Naive B cell (primary cell): Measurements from ENCODE around the gene COG2. TPM values are rescaled to one million over a fixed set of nuclear protein-coding genes. Genes with fewer than 3 reads are reported as not detected.
"Not testable (repeated sequence)": the region's sequence is repeated elsewhere in the genome, so short reads cannot be mapped to it uniquely, and the experiment has no call there.

ENCODE experiments used
- ATAC-seq, 2 donors: fragments of 150-1000 bp; cut with Tn5 transposase; 2 replicates each; pipeline ENCODE4 v1.10.0; 2021; ENCODE audit warnings: low read depth in 2 of 2, mild to moderate bottlenecking in 2 of 2, moderate library complexity in 2 of 2
- DNase-seq: peaks from one replicate; pipeline ENCODE4 v3.0.0; 2022
- H3K27ac Mint-ChIP-seq, 6 donors: one replicate each; pipeline ENCODE4 v1.8.0; 2020 to 2022; ENCODE audit warnings: mild to moderate bottlenecking in 6 of 6, mixed read lengths in 6 of 6, moderate library complexity in 5 of 6, inconsistent platforms in 2 of 6
- H3K27me3 Mint-ChIP-seq, 3 donors: one replicate each; pipeline ENCODE4 v1.8.0; 2021 to 2022; ENCODE audit warnings: mixed read lengths in 3 of 3, mild to moderate bottlenecking in 1 of 3
- H3K36me3 Mint-ChIP-seq, 2 donors: one replicate each; pipeline ENCODE4 v1.8.0; 2020 to 2022; ENCODE audit warnings: mixed read lengths in 2 of 2, inconsistent platforms in 1 of 2, mild to moderate bottlenecking in 1 of 2
- H3K4me1 Mint-ChIP-seq, 3 donors: one replicate each; pipeline ENCODE4 v1.8.0; 2020 to 2022; ENCODE audit warnings: mixed read lengths in 3 of 3, inconsistent platforms in 1 of 3, mild to moderate bottlenecking in 1 of 3, moderate library complexity in 1 of 3
- H3K4me3 Mint-ChIP-seq, 8 donors: one replicate each; pipeline ENCODE4 v1.8.0; 2020 to 2022; ENCODE audit warnings: mild to moderate bottlenecking in 8 of 8, mixed read lengths in 8 of 8, moderate library complexity in 8 of 8, inconsistent platforms in 2 of 8
- H3K9me3 Mint-ChIP-seq, 7 donors: one replicate each; pipeline ENCODE4 v1.8.0; 2020 to 2022; ENCODE audit warnings: mixed read lengths in 7 of 7, mild to moderate bottlenecking in 5 of 7, inconsistent platforms in 2 of 7, moderate library complexity in 1 of 7
- polyA plus RNA-seq, 6 donors: library from polyadenylated mRNA; unstranded; fragments of 300-500 nt; fragmentation: Illumina TruSeq; gene quantifications; one replicate each; pipeline ENCODE4 v1.2.3, GENCODE V29; 2021; ENCODE audit warnings: low read depth in 6 of 6

COG2 gene
- polyA plus RNA-seq, 6 donors from 2014 or later: 23.6 to 39.7 (median 33.9) TPM

DNA sequence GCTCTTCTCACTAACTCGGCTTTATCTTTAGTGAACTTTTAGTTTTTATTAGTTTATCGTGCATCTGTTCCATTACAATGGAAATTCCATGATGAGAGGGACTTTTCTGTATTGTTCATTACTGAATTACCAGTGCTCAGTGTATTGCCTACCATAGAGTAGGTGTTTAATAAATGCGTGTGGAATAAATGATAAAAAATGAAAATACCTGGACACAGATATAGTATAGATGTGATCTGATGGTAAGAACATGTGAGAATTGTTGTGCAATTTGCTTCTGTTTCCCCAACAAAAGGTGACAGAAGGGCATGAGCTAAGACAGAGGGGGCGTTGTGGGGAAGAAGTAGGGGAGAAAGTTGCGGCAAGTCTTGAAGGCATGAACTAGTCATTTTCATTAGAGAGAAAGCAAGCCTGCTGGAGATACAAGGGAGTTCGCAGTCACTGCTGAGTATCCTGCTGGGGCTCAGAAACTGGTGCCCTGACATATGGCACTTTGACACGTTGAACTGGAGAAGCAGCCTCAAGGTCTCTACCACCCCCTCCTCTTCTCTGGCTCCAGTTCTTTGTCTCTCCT is 5.6 kb upstream of the COG2 start:
- Mint-ChIP-seq H3K27ac (no peak overlapping the region), H3K27me3 (peaks cover 28 to 51% (median 46%) of the 10 kb centered on the region in 3 donors), H3K9me3 (peaks cover 0 to 2% (median 0%) of the 10 kb centered on the region in 7 donors), H3K4me1 (peaks cover 2 to 6% (median 5%) of the 10 kb centered on the region in 3 donors), H3K36me3 (no peaks in the 10 kb centered on the region), H3K4me3 (no peak overlapping the region)
- DNase-seq (no peak), ATAC-seq (no peak)

DNA sequence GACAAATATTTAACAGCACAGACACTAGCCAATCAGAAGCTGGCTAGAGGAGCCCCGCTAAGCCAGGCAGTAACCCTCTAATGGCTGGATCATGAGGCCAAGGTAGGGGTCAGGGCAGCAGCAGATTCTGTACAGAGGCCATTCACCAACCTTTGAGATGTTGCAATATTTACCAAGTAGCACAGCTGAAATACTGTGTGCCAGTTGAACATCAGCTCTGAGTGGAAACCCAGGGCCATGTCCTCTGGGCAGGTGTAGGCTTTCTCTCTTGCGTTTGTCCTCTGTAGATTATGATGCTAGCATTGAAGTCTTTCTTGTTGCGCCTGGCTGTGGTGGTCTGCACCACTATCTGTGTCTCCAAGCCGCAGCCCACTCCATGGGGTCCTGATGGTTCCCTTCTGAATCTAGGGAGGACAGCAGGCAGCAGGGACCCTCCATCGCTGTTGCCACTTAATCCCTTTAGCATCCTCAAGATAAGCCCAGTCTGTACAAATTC is 2.5 kb upstream of the COG2 start:
- H3K4me3 Mint-ChIP-seq: peak overlapping the region in 1 of 8 donors; percentile 53
- no peaks in the 10 kb centered on the region for H3K36me3 Mint-ChIP-seq
- peaks cover 0 to 2% (median 0%) of the 10 kb centered on the region in 7 donors for H3K9me3 Mint-ChIP-seq
- ATAC-seq (no peak), DNase-seq (no peak)
- peaks cover 18 to 31% (median 19%) of the 10 kb centered on the region in 3 donors for H3K4me1 Mint-ChIP-seq
- H3K27ac Mint-ChIP-seq: no peak overlapping the region
- H3K27me3 Mint-ChIP-seq: peaks cover 28 to 51% (median 48%) of the 10 kb centered on the region in 3 donors

DNA sequence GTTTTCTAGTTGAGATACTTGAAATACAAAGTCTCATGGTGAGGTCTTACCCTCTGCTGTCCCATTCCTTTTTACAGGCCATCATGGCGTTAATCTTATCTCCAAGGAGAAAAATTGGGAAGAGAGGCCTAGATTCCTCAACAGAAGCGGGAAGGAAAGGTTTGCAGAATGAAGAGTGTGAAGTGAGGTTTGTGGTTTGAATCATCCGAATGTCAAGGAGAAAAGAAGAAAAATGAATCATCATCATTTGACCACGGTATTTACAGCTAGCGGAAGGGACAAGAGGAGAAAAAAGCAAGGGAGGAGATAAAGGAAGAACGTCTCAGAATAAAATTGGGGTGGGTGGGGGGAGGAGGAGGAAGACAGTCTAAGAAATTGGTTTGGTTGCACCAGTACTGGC is 935 bp upstream of the COG2 start:
- Mint-ChIP-seq H3K27ac (peak overlapping the region in 3 of 6 donors; percentile 2 to 86 (median 3)), H3K27me3 (peaks cover 23 to 44% (median 41%) of the 10 kb centered on the region in 3 donors)
- ATAC-seq: no peak

DNA sequence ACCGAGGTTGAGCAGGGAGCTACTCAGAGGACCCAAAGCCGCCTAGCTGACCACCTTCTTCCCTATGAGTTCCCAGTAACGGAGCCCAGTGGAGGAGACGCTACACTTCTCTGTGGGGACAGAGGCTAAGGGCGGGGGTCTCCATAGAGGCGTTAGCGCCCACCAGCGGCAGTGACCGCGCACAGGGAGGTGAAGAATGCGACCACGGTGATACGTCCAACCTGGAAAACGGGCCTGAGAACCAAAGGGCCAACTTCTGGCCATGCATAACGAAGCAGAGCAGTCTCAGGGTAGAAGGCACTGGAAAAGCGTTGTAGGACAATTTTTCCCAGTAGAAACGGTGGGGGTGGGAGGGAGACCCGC is 400 bp upstream of the COG2 start:
- peaks cover 19 to 39% (median 35%) of the 10 kb centered on the region in 3 donors for H3K27me3 Mint-ChIP-seq
- H3K36me3 Mint-ChIP-seq: peaks cover 6 to 12% of the 10 kb centered on the region in 2 donors
- DNase-seq (no peak), ATAC-seq (no peak)
- peak overlapping the region; percentile 73 to 99 (median 92) for H3K4me3 Mint-ChIP-seq
- peaks cover 31 to 45% (median 33%) of the 10 kb centered on the region in 3 donors for H3K4me1 Mint-ChIP-seq
- H3K9me3 Mint-ChIP-seq: peaks cover 0 to 2% (median 0%) of the 10 kb centered on the region in 7 donors
- H3K27ac Mint-ChIP-seq: peak overlapping the region in 1 of 6 donors; percentile 86

More for the DNA sequence above, 935 bp upstream of the COG2 start:
- Mint-ChIP-seq H3K9me3 (peaks cover 0 to 2% (median 0%) of the 10 kb centered on the region in 7 donors), H3K4me3 (peak overlapping the region in 6 of 8 donors; percentile 4 to 94 (median 83)), H3K4me1 (peaks cover 27 to 40% (median 27%) of the 10 kb centered on the region in 3 donors), H3K36me3 (peaks cover 5 to 7% of the 10 kb centered on the region in 2 donors)
- DNase-seq: no peak

DNA sequence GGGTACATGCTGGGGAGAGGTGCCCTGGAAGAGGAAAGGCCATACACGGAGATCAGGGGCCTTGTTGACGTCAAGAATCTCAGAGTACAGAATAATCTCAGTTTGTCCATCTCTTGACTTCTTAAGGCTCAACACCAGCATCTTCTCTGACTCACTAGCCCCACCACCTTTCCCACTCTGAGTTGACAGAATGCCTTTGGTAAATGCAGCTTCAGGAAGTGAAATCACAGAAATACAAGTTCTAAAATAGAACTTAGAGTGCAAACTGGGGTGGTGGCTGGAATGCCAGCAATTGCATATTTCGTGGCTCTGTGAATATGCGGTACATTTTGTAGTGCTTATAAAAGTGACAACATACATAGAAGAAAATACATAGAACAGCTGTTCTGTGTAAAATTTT is 1.6 kb downstream of the COG2 start:
- H3K4me3 Mint-ChIP-seq: peak overlapping the region; percentile 13 to 98 (median 88)
- DNase-seq: no peak
- H3K36me3 Mint-ChIP-seq: peaks cover 6 to 15% of the 10 kb centered on the region in 2 donors
- no peak for ATAC-seq
- H3K9me3 Mint-ChIP-seq: peaks cover 0 to 2% (median 0%) of the 10 kb centered on the region in 7 donors
- H3K27me3 Mint-ChIP-seq: peaks cover 4 to 20% (median 16%) of the 10 kb centered on the region in 3 donors
- H3K4me1 Mint-ChIP-seq: peaks cover 39 to 53% (median 41%) of the 10 kb centered on the region in 3 donors
- H3K27ac Mint-ChIP-seq: no peak overlapping the region

DNA sequence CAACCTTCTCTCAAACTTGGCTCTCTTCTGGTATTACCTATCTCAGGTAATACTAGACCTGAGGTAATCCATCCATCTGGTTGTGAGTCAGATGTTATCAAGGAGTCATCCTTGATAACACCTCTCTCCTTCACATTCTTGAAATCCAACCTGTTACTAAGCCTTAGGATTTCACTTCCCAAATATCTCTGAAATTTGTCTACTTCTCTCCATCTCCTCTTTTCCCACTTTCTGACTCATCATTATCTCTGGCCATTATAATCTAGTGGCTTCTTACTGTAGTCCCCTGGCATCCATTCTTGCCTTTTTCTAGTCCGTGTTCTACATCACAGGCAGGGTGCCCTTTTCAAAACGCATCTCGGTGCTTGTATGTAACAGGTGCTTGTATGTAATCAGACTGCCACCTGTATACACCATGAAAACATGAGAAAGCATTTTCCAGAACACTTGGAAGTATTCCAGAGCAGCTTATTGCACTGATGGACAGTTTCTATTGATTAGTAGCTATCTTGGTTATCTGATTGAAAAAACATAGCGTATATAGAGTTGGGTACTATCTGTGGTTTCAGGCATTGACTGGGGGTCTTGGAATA is 4.5 kb downstream of the COG2 start:
- DNase-seq (no peak), ATAC-seq (no peak)
- Mint-ChIP-seq H3K4me3 (peak overlapping the region in 3 of 8 donors; percentile 17 to 82 (median 78)), H3K27ac (peak overlapping the region in 1 of 6 donors; percentile 58), H3K27me3 (peaks cover 0 to under 1% (median 0%) of the 10 kb centered on the region in 3 donors), H3K36me3 (peaks cover 13 to 15% of the 10 kb centered on the region in 2 donors), H3K4me1 (peaks cover 49 to 67% (median 56%) of the 10 kb centered on the region in 3 donors), H3K9me3 (peaks cover 0 to 2% (median 0%) of the 10 kb centered on the region in 7 donors)

DNA sequence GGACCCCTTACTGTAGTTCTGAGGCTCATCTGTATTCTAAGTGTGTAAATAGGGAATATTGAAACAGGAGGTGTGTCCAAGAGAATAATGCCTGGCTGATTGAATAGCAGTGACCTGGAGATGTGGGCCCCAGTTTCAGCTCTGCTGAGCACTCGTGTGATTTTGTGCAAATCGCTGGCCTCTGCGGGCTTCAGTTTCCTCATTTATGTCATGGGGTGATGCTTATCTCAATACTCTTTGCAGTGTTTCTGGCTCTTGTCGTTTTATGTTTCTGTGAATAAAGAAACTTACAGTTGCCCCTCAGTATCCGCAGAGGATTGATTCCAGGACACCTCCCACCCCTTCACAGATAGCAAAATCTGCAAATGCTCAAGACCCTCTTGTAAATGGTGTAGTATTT is 5.0 kb downstream of the COG2 start:
- Mint-ChIP-seq H3K27ac (peak overlapping the region in 1 of 6 donors; percentile 87), H3K36me3 (peaks cover 13 to 15% of the 10 kb centered on the region in 2 donors), H3K4me3 (peak overlapping the region in 1 of 8 donors; percentile 82), H3K9me3 (peaks cover 0 to 2% (median 0%) of the 10 kb centered on the region in 7 donors), H3K4me1 (peaks cover 49 to 63% (median 53%) of the 10 kb centered on the region in 3 donors), H3K27me3 (no peaks in the 10 kb centered on the region)
- DNase-seq (no peak), ATAC-seq (no peak)

DNA sequence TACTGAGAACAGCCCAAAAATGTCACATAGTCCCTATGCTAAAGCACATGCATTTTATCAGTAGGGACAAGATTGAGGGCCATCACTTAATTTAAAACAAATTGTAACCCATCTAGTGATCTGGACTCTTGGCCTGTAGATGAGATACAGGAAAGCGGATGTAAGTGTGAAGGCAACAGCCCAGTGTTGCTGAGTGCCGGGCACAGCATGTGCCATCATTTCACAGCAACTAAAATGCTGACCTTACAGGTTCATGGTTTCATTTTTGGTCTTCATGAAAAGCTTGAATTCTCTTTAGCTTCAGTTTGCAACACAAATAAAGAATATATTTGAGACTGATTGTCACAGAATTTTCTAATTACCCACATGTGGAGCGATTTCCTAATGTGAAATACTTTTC is 5.8 kb downstream of the COG2 start:
- no peak overlapping the region for H3K27ac Mint-ChIP-seq
- peaks cover 0 to 2% (median 0%) of the 10 kb centered on the region in 7 donors for H3K9me3 Mint-ChIP-seq
- no peak for ATAC-seq
- peaks cover 13 to 15% of the 10 kb centered on the region in 2 donors for H3K36me3 Mint-ChIP-seq
- H3K4me3 Mint-ChIP-seq: no peak overlapping the region
- H3K27me3 Mint-ChIP-seq: no peaks in the 10 kb centered on the region
- peaks cover 49 to 59% (median 53%) of the 10 kb centered on the region in 3 donors for H3K4me1 Mint-ChIP-seq
- DNase-seq: no peak

DNA sequence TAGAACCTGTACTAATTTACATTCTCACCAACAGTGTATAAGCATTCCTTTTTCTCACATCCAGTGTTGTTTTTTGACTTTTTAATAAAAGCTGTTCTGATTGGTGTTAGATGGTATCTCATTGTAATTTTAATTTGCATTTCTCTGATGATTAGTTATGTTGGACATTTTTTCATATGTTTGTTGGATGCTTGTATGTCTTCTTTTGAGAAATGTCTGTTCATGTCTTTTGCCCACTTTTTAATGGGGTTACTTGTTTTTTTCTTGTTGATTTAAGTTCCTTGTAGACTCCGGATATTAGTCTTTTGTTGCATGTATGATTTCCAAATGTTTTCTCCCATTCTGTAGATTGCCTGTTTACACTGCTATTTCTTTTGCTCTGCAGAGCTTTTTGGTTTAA is 8.0 kb downstream of the COG2 start:
- Mint-ChIP-seq H3K4me1 (peaks cover 40 to 61% (median 55%) of the 10 kb centered on the region in 3 donors), H3K4me3 (no peak overlapping the region), H3K27ac (no peak overlapping the region)

DNA sequence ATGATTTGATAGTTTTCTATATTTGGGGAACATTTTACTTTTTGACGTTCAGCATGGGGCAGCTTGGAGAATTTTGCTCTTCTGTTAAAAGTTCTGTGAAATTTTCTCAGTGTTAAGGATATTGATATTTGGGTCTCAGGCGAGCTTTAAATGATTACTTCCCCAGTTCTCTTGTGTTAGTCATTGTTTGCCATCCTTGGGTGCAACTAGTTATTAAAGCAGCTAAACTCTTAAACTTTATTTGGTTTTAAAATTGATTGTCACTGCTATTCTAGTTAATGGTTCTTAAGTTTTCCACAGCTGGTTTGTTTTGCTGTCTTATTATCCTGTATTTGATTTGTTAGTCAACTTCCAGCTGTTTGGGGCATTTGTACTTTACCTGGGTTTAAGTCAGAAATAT is 9.0 kb downstream of the COG2 start:
- Mint-ChIP-seq H3K27ac (no peak overlapping the region), H3K9me3 (peaks cover 0 to 4% (median 0%) of the 10 kb centered on the region in 7 donors), H3K27me3 (no peaks in the 10 kb centered on the region), H3K4me1 (peaks cover 39 to 64% (median 58%) of the 10 kb centered on the region in 3 donors), H3K4me3 (no peak overlapping the region), H3K36me3 (peaks cover 9% of the 10 kb centered on the region in 2 donors)
- DNase-seq (no peak), ATAC-seq (no peak)

More for the DNA sequence above, 8.0 kb downstream of the COG2 start:
- peaks cover 13 to 15% of the 10 kb centered on the region in 2 donors for H3K36me3 Mint-ChIP-seq
- H3K9me3 Mint-ChIP-seq: peaks cover 0 to 4% (median 0%) of the 10 kb centered on the region in 7 donors
- no peak for ATAC-seq
- H3K27me3 Mint-ChIP-seq: no peaks in the 10 kb centered on the region
- no peak for DNase-seq

DNA sequence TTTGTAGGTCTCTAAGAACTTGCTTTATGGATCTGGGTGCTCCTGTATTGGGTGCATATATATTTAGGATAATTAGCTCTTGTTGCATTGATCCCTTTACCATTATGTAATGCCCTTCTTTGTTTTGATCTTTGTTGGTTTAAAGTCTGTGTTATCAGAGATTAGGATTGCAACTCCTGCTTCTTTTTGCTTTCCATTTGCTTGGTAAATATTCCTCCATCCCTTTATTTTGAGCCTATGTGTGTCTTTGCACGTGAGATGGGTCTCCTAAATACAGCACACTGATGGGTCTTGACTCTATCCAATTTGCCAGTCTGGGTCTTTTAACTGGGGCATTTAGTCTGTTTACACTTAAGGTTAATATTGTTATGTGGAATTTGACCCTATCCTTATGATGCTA is 14.4 kb downstream of the COG2 start:
- DNase-seq, H3K4me3 Mint-ChIP-seq, H3K27me3 Mint-ChIP-seq, ATAC-seq, H3K9me3 Mint-ChIP-seq, H3K36me3 Mint-ChIP-seq: not testable (repeated sequence)
- Mint-ChIP-seq H3K4me1 (peaks cover 22 to 37% (median 35%) of the 10 kb centered on the region in 3 donors), H3K27ac (peak overlapping the region in 1 of 6 donors; percentile 5)

DNA sequence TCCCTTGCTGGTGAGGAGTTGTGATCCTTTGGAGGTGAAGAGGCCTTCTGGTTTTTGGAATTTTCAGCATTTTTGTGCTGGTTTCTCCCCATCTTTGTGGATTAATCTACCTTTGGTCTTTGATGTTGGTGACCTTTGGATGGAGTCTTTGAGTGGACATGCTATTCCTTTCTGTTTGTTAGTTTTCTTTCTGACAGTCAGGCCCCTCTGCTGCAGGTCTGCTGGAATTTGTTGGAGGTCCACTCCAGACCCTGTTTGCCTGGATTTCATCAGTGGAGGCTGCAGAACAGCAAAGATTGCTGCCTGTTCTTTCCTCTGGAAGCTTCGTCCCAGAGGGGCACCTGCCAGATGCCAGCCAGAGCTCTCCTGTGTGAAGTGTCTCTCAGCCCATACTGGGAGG is 15.8 kb downstream of the COG2 start:
- not testable (repeated sequence) for H3K27me3 Mint-ChIP-seq, H3K4me3 Mint-ChIP-seq, DNase-seq, ATAC-seq, H3K9me3 Mint-ChIP-seq
- peaks cover 29 to 35% (median 34%) of the 10 kb centered on the region in 3 donors for H3K4me1 Mint-ChIP-seq
- peaks cover 8 to 15% of the 10 kb centered on the region in 2 donors for H3K36me3 Mint-ChIP-seq
- H3K27ac Mint-ChIP-seq: peak overlapping the region in 1 of 6 donors; percentile 14

DNA sequence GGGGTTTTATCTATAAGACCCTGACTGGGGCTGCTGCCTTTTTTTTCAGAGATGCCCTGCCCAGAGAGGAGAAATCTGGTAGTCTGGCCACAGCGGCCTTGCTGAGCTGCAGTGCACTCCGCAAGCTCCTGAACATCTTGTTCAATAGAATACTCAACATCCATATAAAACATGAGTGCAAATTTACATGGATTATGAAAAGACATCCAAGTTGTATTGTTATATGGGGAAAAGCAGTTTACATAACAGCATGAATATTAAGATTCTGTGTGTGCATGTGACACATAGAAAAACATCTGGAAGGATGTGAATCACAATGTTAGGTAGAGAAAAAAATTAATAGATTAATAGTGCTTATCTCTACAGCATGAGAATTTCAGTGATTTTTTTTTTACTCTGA is 16.4 kb downstream of the COG2 start:
- peaks cover 0 to under 1% (median 0%) of the 10 kb centered on the region in 7 donors for H3K9me3 Mint-ChIP-seq

More for the DNA sequence above, 16.4 kb downstream of the COG2 start:
- Mint-ChIP-seq H3K27me3 (no peaks in the 10 kb centered on the region), H3K36me3 (peaks cover 11 to 15% of the 10 kb centered on the region in 2 donors), H3K27ac (no peak overlapping the region), H3K4me3 (no peak overlapping the region), H3K4me1 (peaks cover 29 to 35% (median 30%) of the 10 kb centered on the region in 3 donors)
- ATAC-seq (no peak), DNase-seq (no peak)
